ENCODE results near the gene FBXL2. TPM values are rescaled to one million over a fixed set of nuclear protein-coding genes. Genes with fewer than 3 reads are reported as not detected.

The FBXL2 gene
- total RNA-seq, 1 donor from 2014 or later: 1.5 TPM

DNA sequence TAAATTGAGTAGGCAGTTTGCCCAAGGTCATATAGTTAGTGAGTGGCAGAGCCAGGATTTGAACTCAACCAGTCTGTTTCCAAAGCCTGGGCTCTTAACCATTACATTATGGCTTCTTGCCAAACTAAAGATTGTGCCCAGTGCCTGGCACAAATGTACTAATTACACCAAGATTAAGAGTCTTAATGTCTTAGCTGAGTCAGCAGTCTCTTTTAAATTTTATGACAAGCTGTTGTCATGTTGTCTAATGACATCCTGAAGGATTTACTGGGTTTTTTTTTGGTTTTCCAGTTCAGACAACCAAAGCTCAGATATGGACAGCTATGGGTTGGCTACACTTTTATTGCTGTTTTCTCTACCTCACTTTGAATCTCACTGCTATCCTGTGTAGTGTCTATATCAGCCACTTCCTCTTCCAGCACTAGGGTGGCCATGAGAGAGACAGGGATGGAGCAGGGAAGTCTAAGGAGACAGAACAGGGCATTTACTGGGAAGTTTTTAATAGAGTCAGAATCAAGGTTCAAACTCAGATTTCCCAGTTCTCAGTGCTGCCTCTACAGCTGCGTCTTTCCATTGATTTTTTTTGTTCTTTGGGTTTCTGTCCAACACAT is 10.5 kb downstream of the FBXL2 start:
- intact Hi-C loops (cut with micrococcal nuclease): no loop called here
- peaks cover 5% of the 10 kb centered on the region for H3K36me3 ChIP-seq
- H3K27me3 ChIP-seq (ENCODE audit: low read depth): no peaks in the 10 kb centered on the region
- no peak overlapping the region for H3K27ac ChIP-seq (replicated peaks)
- DNase-seq: no peak
- H3K4me1 ChIP-seq: no peaks in the 10 kb centered on the region
- H3K4me3 ChIP-seq: no peak overlapping the region
- TF ChIP-seq, protein P1, sequence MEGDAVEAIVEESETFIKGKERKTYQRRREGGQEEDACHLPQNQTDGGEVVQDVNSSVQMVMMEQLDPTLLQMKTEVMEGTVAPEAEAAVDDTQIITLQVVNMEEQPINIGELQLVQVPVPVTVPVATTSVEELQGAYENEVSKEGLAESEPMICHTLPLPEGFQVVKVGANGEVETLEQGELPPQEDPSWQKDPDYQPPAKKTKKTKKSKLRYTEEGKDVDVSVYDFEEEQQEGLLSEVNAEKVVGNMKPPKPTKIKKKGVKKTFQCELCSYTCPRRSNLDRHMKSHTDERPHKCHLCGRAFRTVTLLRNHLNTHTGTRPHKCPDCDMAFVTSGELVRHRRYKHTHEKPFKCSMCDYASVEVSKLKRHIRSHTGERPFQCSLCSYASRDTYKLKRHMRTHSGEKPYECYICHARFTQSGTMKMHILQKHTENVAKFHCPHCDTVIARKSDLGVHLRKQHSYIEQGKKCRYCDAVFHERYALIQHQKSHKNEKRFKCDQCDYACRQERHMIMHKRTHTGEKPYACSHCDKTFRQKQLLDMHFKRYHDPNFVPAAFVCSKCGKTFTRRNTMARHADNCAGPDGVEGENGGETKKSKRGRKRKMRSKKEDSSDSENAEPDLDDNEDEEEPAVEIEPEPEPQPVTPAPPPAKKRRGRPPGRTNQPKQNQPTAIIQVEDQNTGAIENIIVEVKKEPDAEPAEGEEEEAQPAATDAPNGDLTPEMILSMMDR (IDR thresholded peaks at IDR 0.05; ENCODE audit: borderline replicate concordance): no peak
- H3K9me3 ChIP-seq (replicated peaks): peaks cover 51% of the 10 kb centered on the region

DNA sequence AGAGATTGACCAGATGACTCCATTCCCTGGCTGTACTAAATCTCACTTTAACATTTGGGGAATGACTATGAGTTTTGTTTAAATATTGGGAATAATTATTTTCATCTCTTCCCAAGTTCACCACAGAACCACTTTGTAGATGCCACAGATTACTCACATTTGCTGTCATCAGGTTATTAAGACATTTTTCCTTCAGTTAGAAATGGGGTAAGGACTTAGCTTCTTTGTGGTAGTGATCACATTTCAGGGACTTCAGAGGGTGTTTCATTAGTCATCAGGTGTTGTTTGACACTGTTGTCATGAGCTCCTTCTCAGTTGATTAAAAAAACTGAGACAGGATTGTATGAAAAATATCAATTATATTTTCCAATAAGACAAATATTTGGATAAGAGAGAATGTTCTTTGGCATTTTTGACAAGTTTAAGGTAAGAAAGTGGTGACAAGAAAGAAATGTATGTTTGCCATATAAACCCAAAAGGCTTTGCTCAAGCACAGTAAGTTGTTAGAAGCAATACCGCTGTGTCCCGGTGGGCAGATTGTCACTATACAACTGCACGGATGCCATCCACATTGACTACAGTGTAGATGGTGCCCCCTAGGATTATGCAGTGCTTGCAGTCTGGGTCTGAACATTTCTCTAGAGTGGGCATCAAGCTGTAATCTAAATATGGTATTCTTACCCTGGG is 22.3 kb downstream of the FBXL2 start:
- Histone ChIP-seq H3K36me3 (no peaks in the 10 kb centered on the region), H3K4me3 (no peak overlapping the region), H3K9me3 (replicated peaks) (no peaks in the 10 kb centered on the region), H3K27me3 (ENCODE audit: low read depth) (no peaks in the 10 kb centered on the region), H3K4me1 (no peaks in the 10 kb centered on the region), H3K27ac (replicated peaks) (no peak overlapping the region)
- intact Hi-C loops (cut with micrococcal nuclease): no loop called here
- DNase-seq: no peak
- TF ChIP-seq, protein P1 (IDR thresholded peaks at IDR 0.05; ENCODE audit: borderline replicate concordance): no peak

- no peak for DNase-seq
- intact Hi-C loops (cut with micrococcal nuclease): no loop called here
- Histone ChIP-seq H3K4me1 (no peaks in the 10 kb centered on the region), H3K9me3 (replicated peaks) (peaks cover 23% of the 10 kb centered on the region), H3K36me3 (peaks cover 7% of the 10 kb centered on the region), H3K27me3 (ENCODE audit: low read depth) (no peaks in the 10 kb centered on the region), H3K4me3 (no peak overlapping the region), H3K27ac (replicated peaks) (no peak overlapping the region)
- TF ChIP-seq, protein P1 (IDR thresholded peaks at IDR 0.05; ENCODE audit: borderline replicate concordance): no peak
Observed at GRCh38 chr3:33312361-33312760, 35.1 kb downstream of the FBXL2 start.

- intact Hi-C loops (cut with micrococcal nuclease): no loop called here
- Histone ChIP-seq H3K9me3 (replicated peaks) (peaks cover 23% of the 10 kb centered on the region), H3K4me1 (no peaks in the 10 kb centered on the region), H3K4me3 (no peak overlapping the region), H3K27me3 (ENCODE audit: low read depth) (no peaks in the 10 kb centered on the region), H3K36me3 (peaks cover 7% of the 10 kb centered on the region), H3K27ac (replicated peaks) (no peak overlapping the region)
- DNase-seq: no peak
- TF ChIP-seq, protein P1 (IDR thresholded peaks at IDR 0.05; ENCODE audit: borderline replicate concordance): no peak
Observed at GRCh38 chr3:33313331-33313730, 36.1 kb downstream of the FBXL2 start.

- Histone ChIP-seq H3K27me3 (ENCODE audit: low read depth) (no peaks in the 10 kb centered on the region), H3K27ac (replicated peaks) (no peak overlapping the region), H3K4me1 (no peaks in the 10 kb centered on the region), H3K9me3 (replicated peaks) (peaks cover 18% of the 10 kb centered on the region), H3K4me3 (no peak overlapping the region), H3K36me3 (peaks cover 7% of the 10 kb centered on the region)
- intact Hi-C loops (cut with micrococcal nuclease): no loop called here
- TF ChIP-seq, protein P1 (IDR thresholded peaks at IDR 0.05; ENCODE audit: borderline replicate concordance): no peak
- no peak for DNase-seq
Observed at GRCh38 chr3:33314993-33315392, 37.8 kb downstream of the FBXL2 start.
